H1 (cell line): Measurements from ENCODE around the gene SYCE3. TPM values are rescaled to one million over a fixed set of nuclear protein-coding genes. Genes with fewer than 3 reads are reported as not detected.

ENCODE experiments used
- CTCF ChIA-PET: fragments of 300-600 bp; sonication (Branson Sonifier 250); formaldehyde crosslinking; loops from one replicate; lab custom pipeline; 2021; ENCODE audit not compliant: partially characterized antibody; lab: Charles Lee
- POLR2A ChIA-PET: fragments of 300-600 bp; sonication (Branson Sonifier 250); formaldehyde crosslinking; loops from one replicate; lab custom pipeline; 2021; ENCODE audit warnings: inconsistent platforms; ENCODE audit not compliant: partially characterized antibody; lab: Charles Lee
- DNase-seq, 2 experiments: peaks; one replicate each; pipeline versions ENCODE4 v3.0.0 to v3.0.0-alpha.2; 2010 to 2022; ENCODE audit warnings: low spot score in 2 of 2, low read depth in 1 of 2, mixed read lengths in 1 of 2
- FAIRE-seq: peaks from 2 replicates; lab custom pipeline; 2011; peaks lifted over from hg19 to GRCh38; lab: Jason Lieb, UNC
- H2AFZ ChIP-seq: 2 replicates; pipeline ENCODE4 v1.8.1; 2012; ENCODE audit warnings: low read length, inconsistent platforms
- H2AK5ac ChIP-seq: 2 replicates; pipeline ENCODE4 v1.6.1; 2013; ENCODE audit warnings: low read depth, low read length
- H2BK120ac ChIP-seq: replicated peaks from 2 replicates; pipeline ENCODE3; 2013; ENCODE audit warnings: low read depth, low read length, inconsistent platforms
- H2BK12ac ChIP-seq: 2 replicates; pipeline ENCODE4 v1.6.1; 2013; ENCODE audit warnings: low read depth, low read length
- H2BK15ac ChIP-seq: 2 replicates; pipeline ENCODE4 v1.6.1; 2013; ENCODE audit warnings: low read length
- H2BK20ac ChIP-seq: 2 replicates; pipeline ENCODE4 v1.6.1; 2013; ENCODE audit warnings: low read length
- H2BK5ac ChIP-seq: 2 replicates; pipeline ENCODE4 v1.6.1; 2013; ENCODE audit warnings: low read depth, low read length
- H3K14ac ChIP-seq: 2 replicates; pipeline ENCODE4 v1.6.1; 2013; ENCODE audit warnings: inconsistent platforms; ENCODE audit not compliant: insufficient read length
- H3K18ac ChIP-seq: 2 replicates; pipeline ENCODE4 v1.6.1; 2013; ENCODE audit warnings: low read length; ENCODE audit errors: extremely low read depth
- H3K23ac ChIP-seq: 2 replicates; pipeline ENCODE4 v1.6.1; 2013; ENCODE audit warnings: inconsistent platforms; ENCODE audit not compliant: insufficient read length
- H3K23me2 ChIP-seq: 2 replicates; pipeline ENCODE4 v1.6.1; 2013; ENCODE audit warnings: low read depth, low read length
- H3K27ac ChIP-seq: 2 replicates; pipeline ENCODE4 v1.6.1; 2011; ENCODE audit warnings: low read depth, low read length, inconsistent platforms
- H3K27me3 ChIP-seq, 4 experiments: replicated peaks in 1 of 4; 1 replicate in 1 of 4; 2 replicates in 3 of 4; pipeline versions ENCODE4 v1.6.1 to v1.8.1; 2011 to 2013; ENCODE audit warnings: low read length in 3 of 4, mild to moderate bottlenecking in 3 of 4, inconsistent platforms in 2 of 4, mixed read lengths in 2 of 4, moderate library complexity in 1 of 4; ENCODE audit not compliant: control insufficient read depth in 3 of 4, insufficient read depth in 3 of 4; ENCODE audit errors: extremely low read depth in 1 of 4
- H3K36me3 ChIP-seq, 4 experiments: 2 replicates each; pipeline versions ENCODE4 v1.6.1 to v1.8.1; 2011 to 2013; ENCODE audit warnings: mild to moderate bottlenecking in 4 of 4, low read length in 3 of 4, moderate library complexity in 2 of 4, control low read depth in 1 of 4, inconsistent platforms in 1 of 4; ENCODE audit not compliant: insufficient read depth in 4 of 4, control insufficient read depth in 2 of 4
- H3K4ac ChIP-seq: replicated peaks from 2 replicates; pipeline ENCODE3; 2013; ENCODE audit warnings: low read length, low read depth, mixed read lengths, inconsistent platforms; ENCODE audit not compliant: insufficient read length
- H3K4me1 ChIP-seq, 4 experiments: replicated peaks in 1 of 4; 1 replicate in 1 of 4; 2 replicates in 3 of 4; pipeline versions ENCODE4 v1.6.1 to v1.8.1; 2011 to 2013; ENCODE audit warnings: low read length in 3 of 4, inconsistent platforms in 2 of 4, mixed read lengths in 1 of 4; ENCODE audit not compliant: insufficient read depth in 4 of 4, control insufficient read depth in 3 of 4
- H3K4me2 ChIP-seq, 2 experiments: 2 replicates each; pipeline versions ENCODE4 v1.6.1 to v1.8.1; 2011 to 2013; ENCODE audit warnings: low read depth in 2 of 2, low read length in 2 of 2, control low read depth in 1 of 2, inconsistent platforms in 1 of 2, mild to moderate bottlenecking in 1 of 2; ENCODE audit not compliant: insufficient read depth in 1 of 2
- H3K4me3 ChIP-seq, 4 experiments: fragments of 200-600, 300-600 bp in 1 of 4; sonication (generic), shearing (Covaris generic), sonication (Bioruptor Twin) in 1 of 4; 2 replicates each; pipeline versions ENCODE4 v1.5.1 to v1.8.1; 2011 to 2016; ENCODE audit warnings: low read length in 4 of 4, low read depth in 3 of 4, control low read depth in 2 of 4, inconsistent platforms in 2 of 4, mild to moderate bottlenecking in 2 of 4, mixed read lengths in 1 of 4, moderate library complexity in 1 of 4; ENCODE audit not compliant: insufficient read depth in 2 of 4; ENCODE audit errors: extremely low read depth in 1 of 4
- H3K56ac ChIP-seq: replicated peaks from 2 replicates; pipeline ENCODE3; 2013; ENCODE audit warnings: low read depth, mild to moderate bottlenecking, mixed read lengths, low read length, inconsistent platforms; ENCODE audit not compliant: insufficient read length
- H3K79me1 ChIP-seq: 2 replicates; pipeline ENCODE4 v1.6.1; 2013; ENCODE audit warnings: low read depth, low read length, control low read depth
- H3K79me2 ChIP-seq, 2 experiments: 2 replicates each; pipeline versions ENCODE4 v1.6.1 to v1.8.1; 2012 to 2013; ENCODE audit warnings: low read length in 2 of 2, mild to moderate bottlenecking in 2 of 2, inconsistent platforms in 1 of 2; ENCODE audit not compliant: insufficient read depth in 2 of 2, control insufficient read depth in 1 of 2
- H3K9ac ChIP-seq, 4 experiments: replicated peaks in 1 of 4; 1 replicate in 1 of 4; 2 replicates in 3 of 4; pipeline versions ENCODE4 v1.6.1 to v1.8.1; 2011 to 2013; ENCODE audit warnings: low read depth in 3 of 4, low read length in 3 of 4, control low read depth in 2 of 4, mild to moderate bottlenecking in 2 of 4, moderate library complexity in 2 of 4, inconsistent platforms in 1 of 4; ENCODE audit errors: extremely low read depth in 1 of 4
- H3K9me3 ChIP-seq, 2 experiments: 2 replicates each; pipeline versions ENCODE4 v1.6.1 to v1.8.1; 2012 to 2013; ENCODE audit warnings: mild to moderate bottlenecking in 2 of 2, moderate library complexity in 2 of 2, control low read depth in 1 of 2, inconsistent platforms in 1 of 2, low read depth in 1 of 2, low read length in 1 of 2, mixed read lengths in 1 of 2; ENCODE audit not compliant: insufficient read depth in 2 of 2
- H4K20me1 ChIP-seq, 2 experiments: replicated peaks in 1 of 2; 2 replicates each; pipeline versions ENCODE3 to v1.8.1; 2011 to 2013; ENCODE audit warnings: inconsistent platforms in 2 of 2, low read length in 2 of 2, mild to moderate bottlenecking in 1 of 2; ENCODE audit not compliant: insufficient read depth in 2 of 2, control insufficient read depth in 1 of 2
- H4K5ac ChIP-seq: 2 replicates; pipeline ENCODE4 v1.6.1; 2013; ENCODE audit warnings: low read length, low read depth, mixed read lengths, inconsistent platforms; ENCODE audit not compliant: insufficient read length
- H4K8ac ChIP-seq: 2 replicates; pipeline ENCODE4 v1.8.0; 2013; ENCODE audit warnings: mild to moderate bottlenecking, moderate library complexity, low read length, inconsistent platforms; ENCODE audit not compliant: insufficient read depth; ENCODE audit errors: extremely low read depth
- H4K91ac ChIP-seq: replicated peaks from 2 replicates; pipeline ENCODE3; 2013; ENCODE audit warnings: low read length, mixed read lengths, inconsistent platforms; ENCODE audit not compliant: insufficient read length
- CBX8 ChIP-seq: fragments of 300-800, 300-1000 bp; sonication (generic); IDR thresholded peaks from 2 replicates; pipeline ENCODE4 v1.7.1; 2016; ENCODE audit warnings: low read depth, low read length, borderline replicate concordance
- NRF1 ChIP-seq: IDR thresholded peaks from 2 replicates; pipeline ENCODE4 v1.6.1; 2011; ENCODE audit warnings: mild to moderate bottlenecking, low read depth, low read length, improper control_type of control experiment
- WGBS, 2 experiments: shearing (Covaris generic) in 1 of 2; methylation state at CpG; one replicate each; pipeline versions ENCODE4 v1.1.6 to v1.1.7; 2013 to 2015; ENCODE audit warnings: low lambda C conversion rate in 2 of 2, mixed read lengths in 2 of 2, inconsistent platforms in 1 of 2, low coverage in 1 of 2, missing lambda C conversion rate in 1 of 2; ENCODE audit not compliant: insufficient replicate concordance in 2 of 2, insufficient coverage in 1 of 2, insufficient read length in 1 of 2; ENCODE audit errors: extremely low coverage in 1 of 2, missing lambda C conversion rate in 1 of 2; 5-methylcytosine and 5-hydroxymethylcytosine counted together
- polyA plus RNA-seq, 7 experiments: library from polyadenylated mRNA; depleted of rRNA in 3 of 7; stranded (reverse) in 5 of 7; unstranded in 2 of 7; fragments of >200 nt in 5 of 7; fragments of 200-250 nt in 2 of 7; gene quantifications; 1 replicate in 5 of 7; 2 replicates in 1 of 7; 4 replicates in 1 of 7; pipeline versions ENCODE4 v1.2.1 to v1.2.3, GENCODE V29; 2011 to 2013; ENCODE audit warnings: missing spikeins in 2 of 7, mixed read lengths in 2 of 7
- total RNA-seq: library from RNA; stranded (reverse); fragmentation: NEBNext Ultra II Directional; extraction: Animal tissue kit (Norgen Biotek cat#: 25700); gene quantifications from 2 replicates; pipeline ENCODE4 v1.2.1, GENCODE V29; 2021
- TF ChIP-seq, protein P1 (sequence below), 3 experiments: IDR thresholded peaks; 1 replicate in 2 of 3; 2 replicates in 1 of 3; pipeline versions ENCODE4 v1.5.1 to v1.6.1; 2011; ENCODE audit warnings: low read length in 3 of 3, mild to moderate bottlenecking in 3 of 3, inconsistent platforms in 2 of 3, low read depth in 1 of 3, moderate library complexity in 1 of 3; ENCODE audit not compliant: insufficient read depth in 1 of 3; ENCODE audit errors: control extremely low read depth in 1 of 3

Gene SYCE3
- total and polyA plus RNA-seq, 2 of the 8 experiments (the other 6 are each of a cell fraction or from before 2014, with no cell fraction given): 1.9 TPM; not detected in 1

DNA sequence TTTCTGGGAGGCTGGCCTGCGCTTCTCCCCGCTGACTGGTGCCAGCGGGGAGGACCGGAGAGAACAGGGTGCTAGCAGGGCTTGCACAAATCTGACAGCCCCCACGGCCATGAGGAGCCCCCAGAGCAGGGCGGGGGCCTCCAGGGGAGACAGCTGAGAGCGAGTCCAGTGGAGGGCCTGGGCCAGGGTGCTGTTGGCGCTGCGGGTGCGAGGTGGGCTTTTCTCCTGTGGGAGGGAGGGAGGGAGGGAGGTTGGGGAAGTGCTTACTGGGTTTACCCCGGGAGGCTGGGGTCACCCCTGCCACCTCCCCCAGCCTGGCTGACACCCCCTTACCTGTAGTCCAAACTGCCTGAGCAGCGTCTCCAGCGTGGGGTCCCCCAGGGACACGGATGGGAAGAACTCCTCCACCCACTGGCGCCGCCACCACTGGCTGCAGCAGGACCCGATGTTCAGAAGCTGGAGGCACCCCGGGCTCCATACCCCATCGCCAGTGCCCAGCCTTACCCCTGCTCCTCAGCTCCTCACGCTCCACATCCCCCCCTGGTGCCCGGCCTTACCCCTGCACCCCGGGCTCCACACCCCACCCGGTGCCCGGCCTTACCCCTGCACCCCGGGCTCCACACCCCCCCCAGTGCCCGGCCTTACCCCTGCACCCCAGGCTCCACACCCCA, 59.1 kb downstream of the SYCE3 start:
- Histone ChIP-seq H3K56ac (no peak overlapping the region), H3K23me2 (peaks cover 9% of the 10 kb centered on the region; the same call in 1 of the 2 replicates), H2AFZ (no peak overlapping the region), H3K14ac (no peak overlapping the region), H3K36me3 (peaks cover 0 to 15% (median 0%) of the 10 kb centered on the region in 4 experiments; a peak in 2 of 8 replicates), H3K27ac (no peak overlapping the region), H3K4ac (no peak overlapping the region), H3K23ac (no peak overlapping the region), H2BK5ac (no peak overlapping the region), H3K9me3 (no peaks in the 10 kb centered on the region), H2BK20ac (no peak overlapping the region), H4K5ac (no peak overlapping the region), H3K79me2 (peaks cover 0 to 3% of the 10 kb centered on the region in 2 experiments; a peak in 2 of 4 replicates), H3K18ac (no peak overlapping the region), H4K91ac (no peak overlapping the region), H3K79me1 (peaks cover 3% of the 10 kb centered on the region; the same call in 1 of the 2 replicates), H2BK15ac (no peak overlapping the region), H3K27me3 (no peaks in the 10 kb centered on the region), H3K4me3 (no peak overlapping the region), H3K9ac (no peak overlapping the region), H2AK5ac (no peak overlapping the region), H4K8ac (no peak overlapping the region), H2BK12ac (no peak overlapping the region), H3K4me2 (no peak overlapping the region), H4K20me1 (peaks cover 0 to 15% of the 10 kb centered on the region in 2 experiments), H2BK120ac (no peak overlapping the region), H3K4me1 (peaks cover 1 to 8% (median 3%) of the 10 kb centered on the region in 4 experiments; a peak in 6 of 7 replicates)
- DNase-seq: peak in 1 of 2 experiments; percentile 65
- ChIA-PET POLR2A (interaction anchor here (0.6 to 3.4 kb wide), 3 partner anchors 12 to 25 kb away, joined by 3 to 21 read pairs (median 3); no protein-coding TSS in a partner anchor), CTCF (interaction anchor here (0.9 to 2.7 kb wide), 8 partner anchors 12 to 143 kb away, joined by 3 to 11 read pairs (median 3); partner anchors contain the start of gene MIOX)
- WGBS, 2 experiments: 90% methylated on average over 20 of the region's 26 CpGs; no CpG with 5 or more reads in 1 of the 2 experiments
- TF ChIP-seq CBX8: no peak
- TF ChIP-seq, protein P1, sequence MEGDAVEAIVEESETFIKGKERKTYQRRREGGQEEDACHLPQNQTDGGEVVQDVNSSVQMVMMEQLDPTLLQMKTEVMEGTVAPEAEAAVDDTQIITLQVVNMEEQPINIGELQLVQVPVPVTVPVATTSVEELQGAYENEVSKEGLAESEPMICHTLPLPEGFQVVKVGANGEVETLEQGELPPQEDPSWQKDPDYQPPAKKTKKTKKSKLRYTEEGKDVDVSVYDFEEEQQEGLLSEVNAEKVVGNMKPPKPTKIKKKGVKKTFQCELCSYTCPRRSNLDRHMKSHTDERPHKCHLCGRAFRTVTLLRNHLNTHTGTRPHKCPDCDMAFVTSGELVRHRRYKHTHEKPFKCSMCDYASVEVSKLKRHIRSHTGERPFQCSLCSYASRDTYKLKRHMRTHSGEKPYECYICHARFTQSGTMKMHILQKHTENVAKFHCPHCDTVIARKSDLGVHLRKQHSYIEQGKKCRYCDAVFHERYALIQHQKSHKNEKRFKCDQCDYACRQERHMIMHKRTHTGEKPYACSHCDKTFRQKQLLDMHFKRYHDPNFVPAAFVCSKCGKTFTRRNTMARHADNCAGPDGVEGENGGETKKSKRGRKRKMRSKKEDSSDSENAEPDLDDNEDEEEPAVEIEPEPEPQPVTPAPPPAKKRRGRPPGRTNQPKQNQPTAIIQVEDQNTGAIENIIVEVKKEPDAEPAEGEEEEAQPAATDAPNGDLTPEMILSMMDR (IDR thresholded peaks at IDR 0.05; ENCODE audit: control extremely low read depth in 1 of 3, insufficient read depth in 1 of 3, low read depth in 1 of 3, low read length in 3 of 3): peak; percentile 9 to 46 (median 15); a peak in 2 of 4 replicates
- no peak for TF ChIP-seq NRF1
- FAIRE-seq: no peak
